Stomach (tissue), 4 donors: ENCODE results near the gene ARFGEF3.

Experiments
- CTCF ChIP-seq, 7 experiments: fragments of 450-650 bp in 4 of 7; fragments of 200-600 bp in 3 of 7; sonication (generic) in 3 of 7; IDR thresholded peaks; one replicate each; pipeline ENCODE4 v1.5.1; 2016 to 2019; ENCODE audit warnings: antibody characterized with exemption in 7 of 7, control low read depth in 2 of 7, mild to moderate bottlenecking in 1 of 7
- POLR2A ChIP-seq, 4 donors: fragments of 450-650 bp; IDR thresholded peaks; one replicate each; pipeline ENCODE4 v1.6.1; 2016; ENCODE audit warnings: antibody characterized with exemption in 4 of 4, control low read depth in 2 of 4, mild to moderate bottlenecking in 1 of 4, moderate library complexity in 1 of 4

- TF ChIP-seq CTCF (IDR thresholded peaks at IDR 0.05), result no peak
- no peak for TF ChIP-seq POLR2A (IDR thresholded peaks at IDR 0.05)
Measured at GRCh38 chr6:138374815-138375214, 213.1 kb downstream of the ARFGEF3 start.
